ENCODE data around the gene OMA1. TPM values are rescaled to one million over a fixed set of nuclear protein-coding genes. Genes with fewer than 3 reads are reported as not detected.

Gene OMA1
- total RNA-seq, 1 experiment from 2014 or later, result 11.9 TPM

GRCh38 chr1:58576727-58577653 lies 30.5 kb upstream of the OMA1 start, which contains the start of gene TACSTD2:
TACSTD2 (minus strand) TSS chr1:58577252; CDS start chr1:58577156, 96 bp downstream.
- DNase-seq (ENCODE audit: low spot score), result no peak

GRCh38 chr1:58576325-58576726 lies 29.8 kb upstream of the OMA1 start:
- Histone ChIP-seq H3K27ac (ENCODE audit: low read depth, low read length, poor library complexity, severe bottlenecking) (no peak overlapping the region), H3K9me3 (ENCODE audit: low read depth, low read length, poor library complexity, severe bottlenecking) (no peaks in the 10 kb centered on the region), H3K27me3 (replicated peaks; ENCODE audit: insufficient read depth, low read depth, low read length, poor library complexity) (peaks cover 69% of the 10 kb centered on the region), H3K4me3 (ENCODE audit: low read depth, low read length, poor library complexity, severe bottlenecking) (no peak overlapping the region), H3K4me1 (ENCODE audit: insufficient read depth, low read length, poor library complexity, severe bottlenecking) (no peaks in the 10 kb centered on the region), H3K36me3 (ENCODE audit: insufficient read depth, low read length, poor library complexity, severe bottlenecking) (no peaks in the 10 kb centered on the region)
- BruUV-seq (replicated peaks), result no TSS peak
- intact Hi-C loops (cut with micrococcal nuclease; ENCODE audit: unreplicated experiment), result no loop called here
- POLR2A ChIA-PET (ENCODE audit: low non-redundant PET), result no interaction called here
- CTCF ChIA-PET, result no interaction called here
- no peak for DNase-seq (ENCODE audit: low spot score)
- TF ChIP-seq EZH2 (IDR thresholded peaks at IDR 0.05; ENCODE audit: borderline replicate concordance, low read depth, low read length, poor library complexity, severe bottlenecking) (peak; percentile 87), CTCF (conservative IDR thresholded peaks at IDR 0.05; ENCODE audit: low read depth, low read length) (no peak)

More at GRCh38 chr1:58576727-58577653, 30.5 kb upstream of the OMA1 start, which contains the start of gene TACSTD2:
- TF ChIP-seq CTCF (conservative IDR thresholded peaks at IDR 0.05; ENCODE audit: low read depth, low read length) (no peak), EZH2 (IDR thresholded peaks at IDR 0.05; ENCODE audit: borderline replicate concordance, low read depth, low read length, poor library complexity, severe bottlenecking) (peak; percentile 86)
- H3K27ac ChIP-seq (ENCODE audit: low read depth, low read length, poor library complexity, severe bottlenecking), result no peak within 1 kb of the TSS
- no peak within 1 kb of the TSS for H3K4me3 ChIP-seq (ENCODE audit: low read depth, low read length, poor library complexity, severe bottlenecking)
- no peaks in the 10 kb centered on the region for H3K9me3 ChIP-seq (ENCODE audit: low read depth, low read length, poor library complexity, severe bottlenecking)
- H3K27me3 ChIP-seq (replicated peaks; ENCODE audit: insufficient read depth, low read depth, low read length, poor library complexity), result peaks cover 63% of the 10 kb centered on the region
- POLR2A ChIA-PET (ENCODE audit: low non-redundant PET), result no interaction called here
- no peaks in the 10 kb centered on the region for H3K4me1 ChIP-seq (ENCODE audit: insufficient read depth, low read length, poor library complexity, severe bottlenecking)
- CTCF ChIA-PET, result no interaction called here
- no peaks in the 10 kb centered on the region for H3K36me3 ChIP-seq (ENCODE audit: insufficient read depth, low read length, poor library complexity, severe bottlenecking)
- intact Hi-C loops (cut with micrococcal nuclease; ENCODE audit: unreplicated experiment), result no loop called here
- no TSS peak for BruUV-seq (replicated peaks)

- ChIA-PET CTCF (no interaction called here), POLR2A (ENCODE audit: low non-redundant PET) (no interaction called here)
- Histone ChIP-seq H3K4me3 (ENCODE audit: low read depth, low read length, poor library complexity, severe bottlenecking) (no peak overlapping the region), H3K27ac (ENCODE audit: low read depth, low read length, poor library complexity, severe bottlenecking) (no peak overlapping the region), H3K9me3 (ENCODE audit: low read depth, low read length, poor library complexity, severe bottlenecking) (no peaks in the 10 kb centered on the region), H3K36me3 (ENCODE audit: insufficient read depth, low read length, poor library complexity, severe bottlenecking) (no peaks in the 10 kb centered on the region), H3K27me3 (replicated peaks; ENCODE audit: insufficient read depth, low read depth, low read length, poor library complexity) (peaks cover 69% of the 10 kb centered on the region), H3K4me1 (ENCODE audit: insufficient read depth, low read length, poor library complexity, severe bottlenecking) (no peaks in the 10 kb centered on the region)
- DNase-seq (ENCODE audit: low spot score), result no peak
- intact Hi-C loops (cut with micrococcal nuclease; ENCODE audit: unreplicated experiment), result no loop called here
- no peak for TF ChIP-seq CTCF (conservative IDR thresholded peaks at IDR 0.05; ENCODE audit: low read depth, low read length)
- no peak for TF ChIP-seq EZH2 (IDR thresholded peaks at IDR 0.05; ENCODE audit: borderline replicate concordance, low read depth, low read length, poor library complexity, severe bottlenecking)
- no TSS peak for BruUV-seq (replicated peaks)
These were observed 29.2 kb upstream of the OMA1 start for GRCh38 chr1:58575551-58576324.

All from A673 (cell line).